D721Med (cell line): ENCODE measurements around the gene CHST15.

ENCODE experiments used
- DNase-seq: peaks from one replicate; pipeline ENCODE4 v3.0.0; 2011; ENCODE audit warnings: low spot score; ENCODE audit not compliant: insufficient read length
- FAIRE-seq: peaks from 2 replicates; lab custom pipeline; 2011; peaks lifted over from hg19 to GRCh38; lab: Jason Lieb, UNC
- CTCF ChIP-seq: IDR thresholded peaks from 2 replicates; pipeline ENCODE4 v1.5.1; 2012; ENCODE audit warnings: mild to moderate bottlenecking, control low read depth; ENCODE audit not compliant: insufficient read depth; ENCODE audit errors: missing control alignments

Gene CHST15

DNA sequence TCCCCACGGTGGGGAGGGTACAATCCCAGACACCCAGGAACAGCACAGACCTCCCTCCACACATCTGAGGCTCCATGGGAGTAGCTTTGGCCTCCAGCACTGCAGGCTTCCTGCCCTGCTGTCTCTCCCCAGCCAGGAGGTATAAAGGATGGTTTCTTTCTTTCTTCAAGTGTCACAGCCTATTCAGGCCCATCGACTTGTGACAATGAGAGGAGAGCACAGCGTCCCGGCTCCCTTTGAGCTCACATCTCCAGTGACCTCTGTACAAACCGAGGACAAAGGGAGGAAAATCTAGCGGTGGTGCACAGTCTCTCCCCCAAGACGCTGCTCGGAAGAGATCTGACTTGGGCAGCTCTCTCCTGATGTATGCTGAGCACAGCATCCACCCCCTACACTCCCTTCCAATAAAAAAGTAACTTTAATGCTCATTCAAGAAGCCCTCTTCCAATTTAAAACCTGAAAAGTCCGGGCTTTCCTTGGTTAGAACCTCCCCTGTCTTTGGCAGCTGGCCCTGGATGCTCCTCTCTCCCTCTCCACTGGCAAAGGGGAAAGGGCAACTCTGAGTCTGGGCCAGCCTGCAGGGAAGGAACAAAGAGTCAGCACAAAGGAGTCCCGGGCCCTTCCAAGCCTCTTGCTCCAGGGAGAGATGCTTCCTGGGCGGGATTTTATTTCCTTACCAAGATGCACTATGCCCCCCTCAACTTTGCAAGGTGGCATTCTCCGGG is 18.0 kb downstream of the CHST15 start:
- no peak for DNase-seq
- no peak for FAIRE-seq
- no peak for TF ChIP-seq CTCF

- FAIRE-seq (no peak), DNase-seq (no peak)
- TF ChIP-seq CTCF: no peak
Observed at GRCh38 chr10:124074501-124075109, 18.8 kb downstream of the CHST15 start.

- no peak for DNase-seq
- no peak for FAIRE-seq
- no peak for TF ChIP-seq CTCF
Observed at GRCh38 chr10:124073978-124074377, 19.4 kb downstream of the CHST15 start.

GRCh38 chr10:124072541-124072940 is 20.9 kb downstream of the CHST15 start:
- FAIRE-seq: no peak

GRCh38 chr10:124072106-124072505 is 21.3 kb downstream of the CHST15 start:
- no peak for DNase-seq
- TF ChIP-seq CTCF: no peak
- no peak for FAIRE-seq

More at GRCh38 chr10:124072541-124072940, 20.9 kb downstream of the CHST15 start:
- no peak for TF ChIP-seq CTCF
- no peak for DNase-seq

- TF ChIP-seq CTCF: no peak
- no peak for FAIRE-seq
- DNase-seq: no peak
Observed at GRCh38 chr10:124071141-124071540, 22.3 kb downstream of the CHST15 start.

GRCh38 chr10:124070666-124071065 is 22.7 kb downstream of the CHST15 start:
- no peak for FAIRE-seq
- DNase-seq: no peak
- no peak for TF ChIP-seq CTCF
